SW 1271 (cell line): Measurements from ENCODE around the gene ARHGAP22.

Source experiments
- DNase-seq, 2 experiments: peaks; one replicate each; lab custom pipeline; 2025; lab: John Stamatoyannopoulos, UW

Gene ARHGAP22

GRCh38 chr10:48496831-48497779, 107.8 kb downstream of the ARHGAP22 start:
- peak in 1 of 2 experiments; percentile 1 for DNase-seq

GRCh38 chr10:48496105-48496830, 108.6 kb downstream of the ARHGAP22 start:
- no peak for DNase-seq

GRCh38 chr10:48495282-48496045, 109.4 kb downstream of the ARHGAP22 start:
- no peak for DNase-seq

- DNase-seq: no peak
Measured at GRCh38 chr10:48494611-48495010, 110.3 kb downstream of the ARHGAP22 start.

- no peak for DNase-seq
Measured at GRCh38 chr10:48494073-48494472, 110.8 kb downstream of the ARHGAP22 start.

GRCh38 chr10:48493083-48493871, 111.6 kb downstream of the ARHGAP22 start:
- no peak for DNase-seq

- DNase-seq: no peak
Measured at GRCh38 chr10:48492201-48492600, 112.7 kb downstream of the ARHGAP22 start.

GRCh38 chr10:48491392-48492139, 113.3 kb downstream of the ARHGAP22 start:
- DNase-seq: no peak

- no peak for DNase-seq
Measured at GRCh38 chr10:48490946-48491345, 113.9 kb downstream of the ARHGAP22 start.

GRCh38 chr10:48490571-48490940, 114.3 kb downstream of the ARHGAP22 start:
- no peak for DNase-seq

GRCh38 chr10:48489099-48489498, 115.8 kb downstream of the ARHGAP22 start:
- DNase-seq: no peak

GRCh38 chr10:48487244-48487643, 117.6 kb downstream of the ARHGAP22 start:
- no peak for DNase-seq

GRCh38 chr10:48485711-48486110, 119.2 kb downstream of the ARHGAP22 start:
- DNase-seq: no peak

- DNase-seq: no peak
Measured at GRCh38 chr10:48484911-48485310, 120.0 kb downstream of the ARHGAP22 start.

- no peak for DNase-seq
Measured at GRCh38 chr10:48482207-48482606, 122.7 kb downstream of the ARHGAP22 start.

- DNase-seq: no peak
Measured at GRCh38 chr10:48481385-48481784, 123.5 kb downstream of the ARHGAP22 start.

GRCh38 chr10:48480397-48481374, 124.2 kb downstream of the ARHGAP22 start:
- no peak for DNase-seq

- no peak for DNase-seq
Measured at GRCh38 chr10:48478980-48479811, 125.7 kb downstream of the ARHGAP22 start.

- DNase-seq: no peak
Measured at GRCh38 chr10:48478469-48478868, 126.4 kb downstream of the ARHGAP22 start.
